Aorta (tissue), 5 donors: ENCODE results near the gene CDK5RAP2. TPM values are rescaled to one million over a fixed set of nuclear protein-coding genes. Genes with fewer than 3 reads are reported as not detected.
"Not testable (repeated sequence)": the region's sequence is repeated elsewhere in the genome, so short reads cannot be mapped to it uniquely, and the experiment has no call there.

Source experiments
- ATAC-seq: fragments of 200-7000 bp; cut with Tn5 transposase; one replicate; pipeline ENCODE4 v1.9.1; 2022; ENCODE audit warnings: moderate library complexity; ENCODE audit not compliant: low FRiP score
- DNase-seq, 2 donors: peaks; one replicate each; pipeline ENCODE4 v3.0.0-alpha.2; 2020
- H3K27ac ChIP-seq, 2 donors: one replicate each; pipeline ENCODE4 v1.5.1; 2013; ENCODE audit warnings: low read length in 2 of 2, mild to moderate bottlenecking in 2 of 2, moderate library complexity in 2 of 2, control low read depth in 1 of 2, inconsistent platforms in 1 of 2, low read depth in 1 of 2
- H3K27me3 ChIP-seq, 2 donors: one replicate each; pipeline ENCODE4 v1.6.1; 2013; ENCODE audit warnings: control low read depth in 1 of 2, low read length in 1 of 2, mild to moderate bottlenecking in 1 of 2, moderate library complexity in 1 of 2; ENCODE audit not compliant: insufficient read depth in 2 of 2, control insufficient read depth in 1 of 2
- H3K36me3 ChIP-seq, 2 donors: one replicate each; pipeline ENCODE4 v1.6.1; 2013; ENCODE audit warnings: control low read depth in 1 of 2, low read length in 1 of 2, mild to moderate bottlenecking in 1 of 2; ENCODE audit not compliant: insufficient read depth in 2 of 2, control insufficient read depth in 1 of 2
- H3K4me1 ChIP-seq, 2 donors: one replicate each; pipeline ENCODE4 v1.6.1; 2013; ENCODE audit warnings: low read length in 2 of 2, control low read depth in 1 of 2, mild to moderate bottlenecking in 1 of 2, moderate library complexity in 1 of 2; ENCODE audit not compliant: insufficient read depth in 2 of 2, control insufficient read depth in 1 of 2
- H3K4me3 ChIP-seq, 2 donors: one replicate each; pipeline ENCODE4 v1.5.1; 2013; ENCODE audit warnings: low read length in 2 of 2, control low read depth in 1 of 2, mild to moderate bottlenecking in 1 of 2
- H3K9me3 ChIP-seq: one replicate; pipeline ENCODE4 v1.6.1; 2013; ENCODE audit warnings: mild to moderate bottlenecking, low read length; ENCODE audit not compliant: control insufficient read depth
- WGBS, 2 donors: extraction: QIAGEN DNeasy Blood & Tissue Kit; methylation state at CpG; one replicate each; pipeline ENCODE4 v1.1.7; 2013; 5-methylcytosine and 5-hydroxymethylcytosine counted together
- intact Hi-C, 2 donors: fragments of 100-400 bp; cut with DNase I; formaldehyde crosslinking; loops; one replicate each; pipeline versions ENCODE4 v1.14.2 to v1.15.0; 2022
- polyA plus RNA-seq, 2 donors: library from polyadenylated mRNA; stranded (reverse); fragments of 200-250 nt; gene quantifications; one replicate each; pipeline ENCODE4 v1.2.3, GENCODE V29; 2013
- total RNA-seq, 2 donors: library from RNA; stranded (reverse); fragmentation: NEBNext Ultra II Directional; extraction: Animal tissue kit (Norgen Biotek cat#: 25700); gene quantifications; one replicate each; pipeline ENCODE4 v1.2.1, GENCODE V29; 2021
- donor health status: healthy with polysubstance abuse.
- donor health status: Bipolar disorder and iron deficiency.
- donor health status: DM: no; HTN: no; CAD: no.
- donor health status: DM: no; HTN: no; CAD: no.
- donor health status: DM: yes; HTN: yes; CAD: no.

Gene CDK5RAP2
- total and polyA plus RNA-seq, 4 donors = 37.1 to 106 (median 66.3) TPM

DNA sequence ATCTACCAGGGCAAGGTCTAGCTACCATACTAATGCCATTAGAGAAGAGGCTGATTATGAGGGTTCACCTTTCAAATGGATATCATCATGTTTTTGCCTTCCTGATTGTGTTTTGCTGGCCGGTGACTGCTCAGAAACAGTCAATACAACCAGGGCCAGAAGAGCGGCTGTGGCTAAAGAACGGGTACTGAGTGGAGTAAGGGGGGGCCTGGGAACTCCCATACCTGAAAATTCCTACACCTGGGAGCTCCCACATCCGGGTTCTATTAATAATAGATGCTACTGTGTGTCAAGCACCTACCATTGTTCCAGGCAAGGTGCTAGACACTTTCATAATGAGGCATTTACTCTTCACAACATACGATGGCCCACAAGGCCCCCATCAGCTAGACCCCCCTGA is 79.2 kb downstream of the CDK5RAP2 start:
- Histone ChIP-seq H3K4me1 (no peaks in the 10 kb centered on the region), H3K27me3 (no peaks in the 10 kb centered on the region), H3K9me3 (no peaks in the 10 kb centered on the region), H3K27ac (no peak overlapping the region), H3K4me3 (no peak overlapping the region), H3K36me3 (peaks cover 0 to 4% of the 10 kb centered on the region in 2 donors)
- ATAC-seq (no peak), DNase-seq (no peak)
- WGBS, 2 donors = 95% methylated on average over 5 of the region's 5 CpGs
- intact Hi-C loops = no loop called here

DNA sequence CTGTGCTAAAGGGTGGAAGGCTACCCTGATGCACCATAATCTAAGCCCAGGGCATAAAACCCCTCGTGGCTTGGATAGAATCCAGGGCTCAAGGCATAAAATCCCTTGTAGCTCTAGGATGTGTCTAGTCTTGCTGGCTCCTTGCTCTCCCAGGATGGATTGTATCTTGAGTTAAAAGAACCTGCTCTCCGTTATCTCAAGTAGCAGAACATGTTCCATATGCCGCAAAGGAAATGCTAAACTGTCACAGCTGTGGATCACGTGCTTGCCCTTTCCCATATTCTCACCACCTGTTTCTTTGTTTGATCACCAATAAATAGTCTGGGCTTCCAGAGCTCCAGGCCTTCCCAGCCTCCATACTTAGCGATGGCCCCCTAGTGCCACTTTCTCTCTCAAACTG is 82.1 kb downstream of the CDK5RAP2 start:
- H3K4me1 ChIP-seq, H3K9me3 ChIP-seq, DNase-seq, H3K27me3 ChIP-seq, H3K36me3 ChIP-seq, ATAC-seq, H3K4me3 ChIP-seq, H3K27ac ChIP-seq, intact Hi-C loops: not testable (repeated sequence)
- WGBS, 2 donors = 85 to 95% methylated on average over 5 of the region's 5 CpGs

DNA sequence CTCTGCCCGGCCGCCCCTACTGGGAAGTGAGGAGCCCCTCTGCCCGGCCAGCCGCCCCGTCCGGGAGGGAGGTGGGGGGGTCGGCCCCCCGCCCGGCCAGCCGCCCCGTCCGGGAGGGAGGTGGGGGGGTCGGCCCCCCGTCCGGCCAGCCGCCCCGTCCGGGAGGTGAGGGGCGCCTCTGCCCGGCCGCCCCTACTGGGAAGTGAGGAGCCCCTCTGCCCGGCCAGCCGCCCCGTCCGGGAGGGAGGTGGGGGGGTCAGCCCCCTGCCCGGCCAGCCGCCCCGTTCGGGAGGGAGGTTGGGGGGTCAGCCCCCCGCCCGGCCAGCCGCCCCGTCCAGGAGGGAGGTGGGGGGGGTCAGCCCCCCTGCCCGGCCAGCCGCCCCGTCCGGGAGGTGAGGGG is 83.5 kb downstream of the CDK5RAP2 start:
- H3K27ac ChIP-seq, H3K9me3 ChIP-seq, DNase-seq, H3K4me3 ChIP-seq, H3K27me3 ChIP-seq, ATAC-seq, H3K4me1 ChIP-seq, intact Hi-C loops, H3K36me3 ChIP-seq: not testable (repeated sequence)
- WGBS, 2 donors = 95% methylated on average over 11 of the region's 37 CpGs; no CpG with 5 or more reads in 1 of the 2 donors

GRCh38 chr9:120490888-120491595 is 88.9 kb downstream of the CDK5RAP2 start:
- no peak overlapping the region for H3K4me3 ChIP-seq
- peaks cover 2% of the 10 kb centered on the region in 2 donors for H3K36me3 ChIP-seq

GRCh38 chr9:120486835-120487234 is 93.1 kb downstream of the CDK5RAP2 start:
- Histone ChIP-seq H3K9me3 (no peaks in the 10 kb centered on the region), H3K27me3 (no peaks in the 10 kb centered on the region), H3K36me3 (peaks cover 2% of the 10 kb centered on the region in 2 donors), H3K27ac (peak overlapping the region in 1 of 2 donors; percentile 41), H3K4me1 (no peaks in the 10 kb centered on the region), H3K4me3 (no peak overlapping the region)
- DNase-seq = no peak
- ATAC-seq = no peak
- intact Hi-C loops = loop anchor here in 1 of 2 donors (10.0 kb wide), 1 partner anchor 932 kb away; no protein-coding TSS in a partner anchor
- WGBS, 2 donors = 74 to 81% methylated on average over 6 of the region's 6 CpGs

More at GRCh38 chr9:120490888-120491595, 88.9 kb downstream of the CDK5RAP2 start:
- no peak for ATAC-seq
- intact Hi-C loops = no loop called here
- Histone ChIP-seq H3K27ac (no peak overlapping the region), H3K9me3 (no peaks in the 10 kb centered on the region), H3K27me3 (no peaks in the 10 kb centered on the region), H3K4me1 (no peaks in the 10 kb centered on the region)
- DNase-seq = no peak
- 85 to 88% methylated on average over 5 of the region's 5 CpGs for WGBS, 2 donors

- peaks cover 2% of the 10 kb centered on the region in 2 donors for H3K36me3 ChIP-seq
- intact Hi-C loops = loop anchor here in 1 of 2 donors (10.0 kb wide), 1 partner anchor 932 kb away; no protein-coding TSS in a partner anchor
Measured at GRCh38 chr9:120486347-120486746, 93.6 kb downstream of the CDK5RAP2 start.

GRCh38 chr9:120485788-120486187 is 94.2 kb downstream of the CDK5RAP2 start:
- no peak overlapping the region for H3K4me3 ChIP-seq
- H3K27me3 ChIP-seq = no peaks in the 10 kb centered on the region
- WGBS, 2 donors = 91 to 98% methylated on average over 3 of the region's 3 CpGs
- intact Hi-C loops = loop anchor here in 1 of 2 donors (10.0 kb wide), 1 partner anchor 931 kb away; no protein-coding TSS in a partner anchor
- peaks cover under 1 to 2% of the 10 kb centered on the region in 2 donors for H3K36me3 ChIP-seq
- H3K27ac ChIP-seq = peak overlapping the region in 1 of 2 donors; percentile 54
- ATAC-seq (no peak), DNase-seq (no peak)
- H3K9me3 ChIP-seq = no peaks in the 10 kb centered on the region
- H3K4me1 ChIP-seq = no peaks in the 10 kb centered on the region

More at GRCh38 chr9:120486347-120486746, 93.6 kb downstream of the CDK5RAP2 start:
- H3K27ac ChIP-seq = peak overlapping the region in 1 of 2 donors; percentile 41
- H3K9me3 ChIP-seq = no peaks in the 10 kb centered on the region
- ATAC-seq (no peak), DNase-seq (no peak)
- no peak overlapping the region for H3K4me3 ChIP-seq
- 64% methylated on average over 4 of the region's 4 CpGs for WGBS, 2 donors
- H3K27me3 ChIP-seq = no peaks in the 10 kb centered on the region
- H3K4me1 ChIP-seq = no peaks in the 10 kb centered on the region

DNA sequence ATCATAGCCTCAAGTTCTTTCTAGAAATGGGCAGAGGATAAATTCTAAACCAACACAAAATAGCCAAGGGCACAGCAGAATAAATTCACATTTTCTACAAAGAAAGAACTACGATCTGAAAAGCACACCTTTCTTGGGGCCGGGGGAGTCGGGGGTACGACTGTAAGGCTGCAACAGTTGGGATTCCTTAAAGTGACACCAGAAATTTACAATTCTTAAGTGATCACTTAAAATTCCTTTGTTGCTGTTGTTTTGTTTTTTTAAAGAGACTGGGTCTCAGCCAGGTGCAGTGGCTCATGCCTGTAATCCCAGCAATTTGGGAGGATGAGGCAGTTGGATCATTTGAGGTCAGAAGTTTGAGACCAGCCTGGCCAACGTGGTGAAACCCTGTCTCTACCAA is 95.8 kb downstream of the CDK5RAP2 start:
- Histone ChIP-seq H3K9me3 (no peaks in the 10 kb centered on the region), H3K4me1 (no peaks in the 10 kb centered on the region), H3K27me3 (no peaks in the 10 kb centered on the region), H3K27ac (no peak overlapping the region), H3K36me3 (no peaks in the 10 kb centered on the region), H3K4me3 (no peak overlapping the region)
- no peak for DNase-seq
- intact Hi-C loops = loop anchor here in 1 of 2 donors (10.0 kb wide), 1 partner anchor 929 kb away; no protein-coding TSS in a partner anchor
- WGBS, 2 donors = 89 to 90% methylated on average over 5 of the region's 5 CpGs
- ATAC-seq = no peak
